ENCODE results near the gene ITPK1.
"Not testable (repeated sequence)": the region's sequence is repeated elsewhere in the genome, so short reads cannot be mapped to it uniquely, and the experiment has no call there.

DNA sequence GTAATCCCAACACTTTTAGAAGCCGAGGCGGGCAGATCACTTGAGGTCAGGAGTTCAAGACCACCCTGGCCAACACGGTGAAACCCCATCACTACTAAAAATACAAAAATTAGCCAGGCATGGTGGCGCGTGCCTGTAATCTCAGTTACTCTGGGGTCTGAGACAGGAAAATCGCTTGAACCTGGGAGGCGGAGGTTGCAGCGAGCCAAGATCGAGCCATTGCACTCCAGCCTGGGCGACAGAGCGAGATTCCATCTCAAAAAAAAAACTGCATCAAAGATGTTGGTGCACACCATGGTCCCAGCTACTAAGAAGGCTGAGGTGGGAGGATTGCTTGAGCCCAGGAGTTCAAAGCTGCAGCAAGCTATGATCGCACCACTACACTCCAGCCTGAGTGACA lies 53.7 kb downstream of the ITPK1 start:
- TF ChIP-seq, protein P1, sequence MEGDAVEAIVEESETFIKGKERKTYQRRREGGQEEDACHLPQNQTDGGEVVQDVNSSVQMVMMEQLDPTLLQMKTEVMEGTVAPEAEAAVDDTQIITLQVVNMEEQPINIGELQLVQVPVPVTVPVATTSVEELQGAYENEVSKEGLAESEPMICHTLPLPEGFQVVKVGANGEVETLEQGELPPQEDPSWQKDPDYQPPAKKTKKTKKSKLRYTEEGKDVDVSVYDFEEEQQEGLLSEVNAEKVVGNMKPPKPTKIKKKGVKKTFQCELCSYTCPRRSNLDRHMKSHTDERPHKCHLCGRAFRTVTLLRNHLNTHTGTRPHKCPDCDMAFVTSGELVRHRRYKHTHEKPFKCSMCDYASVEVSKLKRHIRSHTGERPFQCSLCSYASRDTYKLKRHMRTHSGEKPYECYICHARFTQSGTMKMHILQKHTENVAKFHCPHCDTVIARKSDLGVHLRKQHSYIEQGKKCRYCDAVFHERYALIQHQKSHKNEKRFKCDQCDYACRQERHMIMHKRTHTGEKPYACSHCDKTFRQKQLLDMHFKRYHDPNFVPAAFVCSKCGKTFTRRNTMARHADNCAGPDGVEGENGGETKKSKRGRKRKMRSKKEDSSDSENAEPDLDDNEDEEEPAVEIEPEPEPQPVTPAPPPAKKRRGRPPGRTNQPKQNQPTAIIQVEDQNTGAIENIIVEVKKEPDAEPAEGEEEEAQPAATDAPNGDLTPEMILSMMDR (conservative IDR thresholded peaks at IDR 0.05; ENCODE audit: low read depth, low read length) = not testable (repeated sequence)
- not testable (repeated sequence) for TF ChIP-seq EZH2 (IDR thresholded peaks at IDR 0.05; ENCODE audit: borderline replicate concordance, low read depth, low read length, poor library complexity, severe bottlenecking)

Data from A673 (cell line).